DND-41 (cell line): ENCODE results near the gene PTPRG.

Source experiments
- ATAC-seq: fragments of 200-7000 bp; cut with Tn5 transposase; 3 replicates; pipeline ENCODE4 v1.9.1; 2021; ENCODE audit warnings: low read depth; ENCODE audit not compliant: insufficient read depth
- DNase-seq: peaks from one replicate; pipeline ENCODE4 v3.0.0-alpha.2; 2020
- H2AFZ ChIP-seq: 2 replicates; pipeline ENCODE4 v1.6.0; 2012; ENCODE audit warnings: low read depth, low read length
- H3K27ac ChIP-seq: 2 replicates; pipeline ENCODE4 v1.5.1; 2012; ENCODE audit warnings: low read length, inconsistent platforms
- H3K27me3 ChIP-seq: fragments of 200-600 bp; sonication (generic); 2 replicates; pipeline ENCODE4 v1.6.0; 2012; ENCODE audit warnings: low read length, mild to moderate bottlenecking, inconsistent platforms; ENCODE audit not compliant: insufficient read depth, poor library complexity
- H3K36me3 ChIP-seq: 2 replicates; pipeline ENCODE4 v1.5.1; 2012; ENCODE audit warnings: low read length, inconsistent platforms; ENCODE audit not compliant: insufficient read depth
- H3K4me1 ChIP-seq: 2 replicates; pipeline ENCODE4 v1.5.1; 2012; ENCODE audit warnings: mild to moderate bottlenecking, low read length; ENCODE audit not compliant: insufficient read depth
- H3K4me2 ChIP-seq: 2 replicates; pipeline ENCODE4 v1.6.0; 2012; ENCODE audit warnings: mild to moderate bottlenecking, moderate library complexity, low read length, inconsistent platforms; ENCODE audit not compliant: insufficient read depth
- H3K4me3 ChIP-seq, 2 experiments: fragments of 200-600 bp in 1 of 2; shearing (Covaris generic) in 1 of 2; 2 replicates each; pipeline ENCODE4 v1.5.1; 2012 to 2016; ENCODE audit warnings: inconsistent platforms in 2 of 2, low read length in 2 of 2, mild to moderate bottlenecking in 2 of 2, low read depth in 1 of 2, moderate library complexity in 1 of 2
- H3K79me2 ChIP-seq: 2 replicates; pipeline ENCODE4 v1.6.0; 2012; ENCODE audit warnings: low read length, inconsistent platforms; ENCODE audit not compliant: insufficient read depth
- H3K9ac ChIP-seq: 2 replicates; pipeline ENCODE4 v1.6.0; 2012; ENCODE audit warnings: low read depth, mild to moderate bottlenecking, inconsistent platforms, low read length, moderate library complexity
- H3K9me3 ChIP-seq: 2 replicates; pipeline ENCODE4 v1.5.1; 2012; ENCODE audit warnings: low read length, moderate library complexity, mild to moderate bottlenecking, inconsistent platforms; ENCODE audit not compliant: insufficient read depth, severe bottlenecking
- H4K20me1 ChIP-seq: 2 replicates; pipeline ENCODE4 v1.6.0; 2012; ENCODE audit warnings: low read length; ENCODE audit not compliant: insufficient read depth
- CTCF ChIP-seq: IDR thresholded peaks from 2 replicates; pipeline ENCODE4 v1.5.1; 2012; ENCODE audit warnings: borderline replicate concordance, low read length, moderate library complexity, mild to moderate bottlenecking; ENCODE audit not compliant: poor library complexity, severe bottlenecking; ENCODE audit errors: extremely low read depth
- EZH2 ChIP-seq: IDR thresholded peaks from 3 replicates; pipeline ENCODE4 v1.6.1; 2012; ENCODE audit warnings: borderline replicate concordance, low read depth, mild to moderate bottlenecking, moderate library complexity, low read length, inconsistent platforms; ENCODE audit not compliant: severe bottlenecking

PTPRG gene

GRCh38 chr3:62169906-62170660, 608.7 kb downstream of the PTPRG start:
- H3K27ac ChIP-seq, result peak overlapping the region; percentile 62; the same call in 1 of the 2 replicates
- no peak overlapping the region for H2AFZ ChIP-seq
- H3K9me3 ChIP-seq, result no peaks in the 10 kb centered on the region
- no peaks in the 10 kb centered on the region for H3K27me3 ChIP-seq
- TF ChIP-seq CTCF (no peak), EZH2 (no peak)
- ATAC-seq (peak; percentile 86), DNase-seq (no peak)
- H3K4me2 ChIP-seq, result peak overlapping the region; percentile 24; the same call in 1 of the 2 replicates
- peaks cover 32% of the 10 kb centered on the region for H3K4me1 ChIP-seq
- H3K36me3 ChIP-seq, result no peaks in the 10 kb centered on the region
- H3K79me2 ChIP-seq, result no peaks in the 10 kb centered on the region
- no peak overlapping the region for H3K9ac ChIP-seq
- no peaks in the 10 kb centered on the region for H4K20me1 ChIP-seq
- no peak overlapping the region for H3K4me3 ChIP-seq

DNA sequence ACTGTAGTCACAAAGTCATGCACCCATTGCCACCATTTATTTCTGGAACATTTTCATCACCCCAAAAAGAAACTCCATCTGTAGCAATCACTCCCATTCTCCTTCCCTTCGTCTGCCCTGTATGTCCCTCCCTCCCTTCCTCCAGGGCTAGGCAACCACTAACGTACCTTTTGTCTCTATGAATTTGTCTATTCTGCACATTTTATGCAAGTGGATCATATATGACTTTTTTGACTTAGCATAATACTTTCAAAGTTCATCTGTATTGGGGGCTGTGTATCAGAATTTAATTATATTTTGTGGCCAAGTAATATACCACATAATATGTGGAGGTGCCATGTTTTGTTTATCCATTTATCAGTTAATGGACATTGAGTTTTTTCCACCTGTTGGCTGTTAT, 610.4 kb downstream of the PTPRG start:
- TF ChIP-seq EZH2, result no peak
- H3K36me3 ChIP-seq, result no peaks in the 10 kb centered on the region
- no peak overlapping the region for H3K4me2 ChIP-seq
- H3K9me3 ChIP-seq, result no peaks in the 10 kb centered on the region
- H3K27me3 ChIP-seq, result no peaks in the 10 kb centered on the region
- no peak overlapping the region for H3K27ac ChIP-seq
- no peak overlapping the region for H3K4me3 ChIP-seq
- H4K20me1 ChIP-seq, result no peaks in the 10 kb centered on the region
- no peak overlapping the region for H2AFZ ChIP-seq
- no peaks in the 10 kb centered on the region for H3K79me2 ChIP-seq
- ATAC-seq (no peak), DNase-seq (no peak)
- H3K4me1 ChIP-seq, result peaks cover 32% of the 10 kb centered on the region
- no peak overlapping the region for H3K9ac ChIP-seq

GRCh38 chr3:62172199-62172598, 610.8 kb downstream of the PTPRG start:
- Histone ChIP-seq H3K4me3 (no peak overlapping the region), H3K79me2 (no peaks in the 10 kb centered on the region), H3K9me3 (no peaks in the 10 kb centered on the region), H3K4me2 (no peak overlapping the region), H4K20me1 (no peaks in the 10 kb centered on the region), H3K4me1 (peaks cover 32% of the 10 kb centered on the region), H3K27ac (no peak overlapping the region), H2AFZ (no peak overlapping the region), H3K9ac (no peak overlapping the region), H3K27me3 (no peaks in the 10 kb centered on the region), H3K36me3 (no peaks in the 10 kb centered on the region)
- DNase-seq (no peak), ATAC-seq (no peak)
- no peak for TF ChIP-seq CTCF
- TF ChIP-seq EZH2, result no peak

- Histone ChIP-seq H3K79me2 (no peaks in the 10 kb centered on the region), H2AFZ (no peak overlapping the region), H3K4me2 (no peak overlapping the region), H3K36me3 (no peaks in the 10 kb centered on the region), H4K20me1 (no peaks in the 10 kb centered on the region), H3K4me3 (no peak overlapping the region), H3K27me3 (no peaks in the 10 kb centered on the region), H3K27ac (no peak overlapping the region), H3K9me3 (no peaks in the 10 kb centered on the region), H3K9ac (no peak overlapping the region), H3K4me1 (peaks cover 28% of the 10 kb centered on the region)
- no peak for TF ChIP-seq CTCF
- TF ChIP-seq EZH2, result no peak
- DNase-seq (no peak), ATAC-seq (no peak)
Observed at GRCh38 chr3:62173939-62174515, 612.7 kb downstream of the PTPRG start.
